H1 (cell line): ENCODE measurements around the gene TBC1D4. TPM values are rescaled to one million over a fixed set of nuclear protein-coding genes. Genes with fewer than 3 reads are reported as not detected.

Experiments used
- CTCF ChIA-PET: fragments of 300-600 bp; sonication (Branson Sonifier 250); formaldehyde crosslinking; loops from one replicate; lab custom pipeline; 2021; ENCODE audit not compliant: partially characterized antibody; lab: Charles Lee
- POLR2A ChIA-PET: fragments of 300-600 bp; sonication (Branson Sonifier 250); formaldehyde crosslinking; loops from one replicate; lab custom pipeline; 2021; ENCODE audit warnings: inconsistent platforms; ENCODE audit not compliant: partially characterized antibody; lab: Charles Lee
- DNase-seq, 2 experiments: peaks; one replicate each; pipeline versions ENCODE4 v3.0.0 to v3.0.0-alpha.2; 2010 to 2022; ENCODE audit warnings: low spot score in 2 of 2, low read depth in 1 of 2, mixed read lengths in 1 of 2
- FAIRE-seq: peaks from 2 replicates; lab custom pipeline; 2011; peaks lifted over from hg19 to GRCh38; lab: Jason Lieb, UNC
- H2AFZ ChIP-seq: 2 replicates; pipeline ENCODE4 v1.8.1; 2012; ENCODE audit warnings: low read length, inconsistent platforms
- H2AK5ac ChIP-seq: 2 replicates; pipeline ENCODE4 v1.6.1; 2013; ENCODE audit warnings: low read depth, low read length
- H2BK120ac ChIP-seq: replicated peaks from 2 replicates; pipeline ENCODE3; 2013; ENCODE audit warnings: low read depth, low read length, inconsistent platforms
- H2BK12ac ChIP-seq: 2 replicates; pipeline ENCODE4 v1.6.1; 2013; ENCODE audit warnings: low read depth, low read length
- H2BK15ac ChIP-seq: 2 replicates; pipeline ENCODE4 v1.6.1; 2013; ENCODE audit warnings: low read length
- H2BK20ac ChIP-seq: 2 replicates; pipeline ENCODE4 v1.6.1; 2013; ENCODE audit warnings: low read length
- H2BK5ac ChIP-seq: 2 replicates; pipeline ENCODE4 v1.6.1; 2013; ENCODE audit warnings: low read depth, low read length
- H3K14ac ChIP-seq: 2 replicates; pipeline ENCODE4 v1.6.1; 2013; ENCODE audit warnings: inconsistent platforms; ENCODE audit not compliant: insufficient read length
- H3K18ac ChIP-seq: 2 replicates; pipeline ENCODE4 v1.6.1; 2013; ENCODE audit warnings: low read length; ENCODE audit errors: extremely low read depth
- H3K23ac ChIP-seq: 2 replicates; pipeline ENCODE4 v1.6.1; 2013; ENCODE audit warnings: inconsistent platforms; ENCODE audit not compliant: insufficient read length
- H3K23me2 ChIP-seq: 2 replicates; pipeline ENCODE4 v1.6.1; 2013; ENCODE audit warnings: low read depth, low read length
- H3K27ac ChIP-seq: 2 replicates; pipeline ENCODE4 v1.6.1; 2011; ENCODE audit warnings: low read depth, low read length, inconsistent platforms
- H3K27me3 ChIP-seq, 4 experiments: replicated peaks in 1 of 4; 1 replicate in 1 of 4; 2 replicates in 3 of 4; pipeline versions ENCODE4 v1.6.1 to v1.8.1; 2011 to 2013; ENCODE audit warnings: low read length in 3 of 4, mild to moderate bottlenecking in 3 of 4, inconsistent platforms in 2 of 4, mixed read lengths in 2 of 4, moderate library complexity in 1 of 4; ENCODE audit not compliant: control insufficient read depth in 3 of 4, insufficient read depth in 3 of 4; ENCODE audit errors: extremely low read depth in 1 of 4
- H3K36me3 ChIP-seq, 4 experiments: 2 replicates each; pipeline versions ENCODE4 v1.6.1 to v1.8.1; 2011 to 2013; ENCODE audit warnings: mild to moderate bottlenecking in 4 of 4, low read length in 3 of 4, moderate library complexity in 2 of 4, control low read depth in 1 of 4, inconsistent platforms in 1 of 4; ENCODE audit not compliant: insufficient read depth in 4 of 4, control insufficient read depth in 2 of 4
- H3K4ac ChIP-seq: replicated peaks from 2 replicates; pipeline ENCODE3; 2013; ENCODE audit warnings: low read length, low read depth, mixed read lengths, inconsistent platforms; ENCODE audit not compliant: insufficient read length
- H3K4me1 ChIP-seq, 4 experiments: replicated peaks in 1 of 4; 1 replicate in 1 of 4; 2 replicates in 3 of 4; pipeline versions ENCODE4 v1.6.1 to v1.8.1; 2011 to 2013; ENCODE audit warnings: low read length in 3 of 4, inconsistent platforms in 2 of 4, mixed read lengths in 1 of 4; ENCODE audit not compliant: insufficient read depth in 4 of 4, control insufficient read depth in 3 of 4
- H3K4me2 ChIP-seq, 2 experiments: 2 replicates each; pipeline versions ENCODE4 v1.6.1 to v1.8.1; 2011 to 2013; ENCODE audit warnings: low read depth in 2 of 2, low read length in 2 of 2, control low read depth in 1 of 2, inconsistent platforms in 1 of 2, mild to moderate bottlenecking in 1 of 2; ENCODE audit not compliant: insufficient read depth in 1 of 2
- H3K4me3 ChIP-seq, 4 experiments: fragments of 200-600, 300-600 bp in 1 of 4; sonication (generic), shearing (Covaris generic), sonication (Bioruptor Twin) in 1 of 4; 2 replicates each; pipeline versions ENCODE4 v1.5.1 to v1.8.1; 2011 to 2016; ENCODE audit warnings: low read length in 4 of 4, low read depth in 3 of 4, control low read depth in 2 of 4, inconsistent platforms in 2 of 4, mild to moderate bottlenecking in 2 of 4, mixed read lengths in 1 of 4, moderate library complexity in 1 of 4; ENCODE audit not compliant: insufficient read depth in 2 of 4; ENCODE audit errors: extremely low read depth in 1 of 4
- H3K56ac ChIP-seq: replicated peaks from 2 replicates; pipeline ENCODE3; 2013; ENCODE audit warnings: low read depth, mild to moderate bottlenecking, mixed read lengths, low read length, inconsistent platforms; ENCODE audit not compliant: insufficient read length
- H3K79me1 ChIP-seq: 2 replicates; pipeline ENCODE4 v1.6.1; 2013; ENCODE audit warnings: low read depth, low read length, control low read depth
- H3K79me2 ChIP-seq, 2 experiments: 2 replicates each; pipeline versions ENCODE4 v1.6.1 to v1.8.1; 2012 to 2013; ENCODE audit warnings: low read length in 2 of 2, mild to moderate bottlenecking in 2 of 2, inconsistent platforms in 1 of 2; ENCODE audit not compliant: insufficient read depth in 2 of 2, control insufficient read depth in 1 of 2
- H3K9ac ChIP-seq, 4 experiments: replicated peaks in 1 of 4; 1 replicate in 1 of 4; 2 replicates in 3 of 4; pipeline versions ENCODE4 v1.6.1 to v1.8.1; 2011 to 2013; ENCODE audit warnings: low read depth in 3 of 4, low read length in 3 of 4, control low read depth in 2 of 4, mild to moderate bottlenecking in 2 of 4, moderate library complexity in 2 of 4, inconsistent platforms in 1 of 4; ENCODE audit errors: extremely low read depth in 1 of 4
- H3K9me3 ChIP-seq, 2 experiments: 2 replicates each; pipeline versions ENCODE4 v1.6.1 to v1.8.1; 2012 to 2013; ENCODE audit warnings: mild to moderate bottlenecking in 2 of 2, moderate library complexity in 2 of 2, control low read depth in 1 of 2, inconsistent platforms in 1 of 2, low read depth in 1 of 2, low read length in 1 of 2, mixed read lengths in 1 of 2; ENCODE audit not compliant: insufficient read depth in 2 of 2
- H4K20me1 ChIP-seq, 2 experiments: replicated peaks in 1 of 2; 2 replicates each; pipeline versions ENCODE3 to v1.8.1; 2011 to 2013; ENCODE audit warnings: inconsistent platforms in 2 of 2, low read length in 2 of 2, mild to moderate bottlenecking in 1 of 2; ENCODE audit not compliant: insufficient read depth in 2 of 2, control insufficient read depth in 1 of 2
- H4K5ac ChIP-seq: 2 replicates; pipeline ENCODE4 v1.6.1; 2013; ENCODE audit warnings: low read length, low read depth, mixed read lengths, inconsistent platforms; ENCODE audit not compliant: insufficient read length
- H4K8ac ChIP-seq: 2 replicates; pipeline ENCODE4 v1.8.0; 2013; ENCODE audit warnings: mild to moderate bottlenecking, moderate library complexity, low read length, inconsistent platforms; ENCODE audit not compliant: insufficient read depth; ENCODE audit errors: extremely low read depth
- H4K91ac ChIP-seq: replicated peaks from 2 replicates; pipeline ENCODE3; 2013; ENCODE audit warnings: low read length, mixed read lengths, inconsistent platforms; ENCODE audit not compliant: insufficient read length
- CEBPB ChIP-seq: IDR thresholded peaks from 2 replicates; pipeline ENCODE4 v1.6.1; 2012; ENCODE audit warnings: low read depth, low read length
- WGBS, 2 experiments: shearing (Covaris generic) in 1 of 2; methylation state at CpG; one replicate each; pipeline versions ENCODE4 v1.1.6 to v1.1.7; 2013 to 2015; ENCODE audit warnings: low lambda C conversion rate in 2 of 2, mixed read lengths in 2 of 2, inconsistent platforms in 1 of 2, low coverage in 1 of 2, missing lambda C conversion rate in 1 of 2; ENCODE audit not compliant: insufficient replicate concordance in 2 of 2, insufficient coverage in 1 of 2, insufficient read length in 1 of 2; ENCODE audit errors: extremely low coverage in 1 of 2, missing lambda C conversion rate in 1 of 2; 5-methylcytosine and 5-hydroxymethylcytosine counted together
- polyA plus RNA-seq, 7 experiments: library from polyadenylated mRNA; depleted of rRNA in 3 of 7; stranded (reverse) in 5 of 7; unstranded in 2 of 7; fragments of >200 nt in 5 of 7; fragments of 200-250 nt in 2 of 7; gene quantifications; 1 replicate in 5 of 7; 2 replicates in 1 of 7; 4 replicates in 1 of 7; pipeline versions ENCODE4 v1.2.1 to v1.2.3, GENCODE V29; 2011 to 2013; ENCODE audit warnings: missing spikeins in 2 of 7, mixed read lengths in 2 of 7
- total RNA-seq: library from RNA; stranded (reverse); fragmentation: NEBNext Ultra II Directional; extraction: Animal tissue kit (Norgen Biotek cat#: 25700); gene quantifications from 2 replicates; pipeline ENCODE4 v1.2.1, GENCODE V29; 2021

Gene TBC1D4
- total and polyA plus RNA-seq, 2 of the 8 experiments (the other 6 are each of a cell fraction or from before 2014, with no cell fraction given), result 16.7 to 39.0 TPM

DNA sequence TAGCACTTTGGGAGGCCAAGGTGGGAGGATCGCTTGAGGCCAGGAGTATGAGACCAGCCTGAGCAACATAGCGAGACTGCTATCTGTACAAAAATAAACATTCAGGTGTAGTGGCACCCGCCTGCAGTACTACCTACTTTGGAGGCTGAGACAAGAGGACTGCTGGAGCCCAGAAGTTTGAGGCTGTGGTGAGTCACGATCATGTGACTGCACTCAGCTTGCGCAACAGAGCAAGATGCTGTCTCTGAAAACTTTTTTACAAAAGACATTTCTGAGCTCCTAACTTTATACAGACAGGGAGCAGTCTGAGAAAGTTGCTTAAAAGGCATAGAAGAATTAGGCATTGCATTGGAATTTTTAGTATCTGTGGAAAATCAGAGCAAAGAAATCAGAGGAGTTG lies 10.4 kb upstream of the TBC1D4 start:
- no peak overlapping the region for H4K8ac ChIP-seq
- no peak overlapping the region for H4K91ac ChIP-seq
- CTCF ChIA-PET, result interaction anchor here (1.2 to 1.8 kb wide), 2 partner anchors 10 to 30 kb away, joined by 4 to 5 read pairs; partner anchors contain the start of gene TBC1D4
- H3K56ac ChIP-seq, result no peak overlapping the region
- DNase-seq (no peak), FAIRE-seq (no peak)
- no peak overlapping the region for H2BK12ac ChIP-seq
- H3K14ac ChIP-seq, result no peak overlapping the region
- H2BK120ac ChIP-seq, result no peak overlapping the region
- H3K9me3 ChIP-seq, result no peaks in the 10 kb centered on the region
- no peak overlapping the region for H3K23ac ChIP-seq
- H2AK5ac ChIP-seq, result no peak overlapping the region
- no peak overlapping the region for H2AFZ ChIP-seq
- H3K27ac ChIP-seq, result no peak overlapping the region
- no peaks in the 10 kb centered on the region for H3K4me1 ChIP-seq
- 93% methylated on average over 5 of the region's 5 CpGs; no CpG with 5 or more reads in 1 of the 2 experiments for WGBS, 2 experiments
- no peak overlapping the region for H3K4me3 ChIP-seq
- H3K27me3 ChIP-seq, result no peaks in the 10 kb centered on the region
- H3K79me1 ChIP-seq, result no peaks in the 10 kb centered on the region
- H3K23me2 ChIP-seq, result no peaks in the 10 kb centered on the region
- no peak overlapping the region for H3K4me2 ChIP-seq
- H3K18ac ChIP-seq, result no peak overlapping the region
- H3K4ac ChIP-seq, result no peak overlapping the region
- no peak overlapping the region for H3K9ac ChIP-seq
- no peaks in the 10 kb centered on the region for H3K36me3 ChIP-seq
- no peak overlapping the region for H2BK15ac ChIP-seq
- POLR2A ChIA-PET, result no interaction called here
- no peaks in the 10 kb centered on the region for H4K20me1 ChIP-seq
- no peaks in the 10 kb centered on the region for H3K79me2 ChIP-seq
- H2BK20ac ChIP-seq, result no peak overlapping the region
- no peak overlapping the region for H2BK5ac ChIP-seq
- no peak overlapping the region for H4K5ac ChIP-seq
- TF ChIP-seq CEBPB, result peak; percentile 76
